Measurements from ENCODE around the gene PNPLA6.

GRCh38 chr19:7603919-7604318 lies 68.4 kb downstream of the PNPLA6 start:
- TF ChIP-seq CTCF (conservative IDR thresholded peaks at IDR 0.05 in 1 of 2, IDR thresholded peaks at IDR 0.05 in 1 of 2; ENCODE audit: low read depth in 1 of 2, low read length in 2 of 2) (no peak), EZH2 (IDR thresholded peaks at IDR 0.05; ENCODE audit: low read length, missing control alignments) (no peak)
